ENCODE results near the gene TWF1. TPM values are rescaled to one million over a fixed set of nuclear protein-coding genes. Genes with fewer than 3 reads are reported as not detected.

TWF1 gene
- total RNA-seq, 2 donors from 2014 or later, result 12.7 to 30.2 TPM

DNA sequence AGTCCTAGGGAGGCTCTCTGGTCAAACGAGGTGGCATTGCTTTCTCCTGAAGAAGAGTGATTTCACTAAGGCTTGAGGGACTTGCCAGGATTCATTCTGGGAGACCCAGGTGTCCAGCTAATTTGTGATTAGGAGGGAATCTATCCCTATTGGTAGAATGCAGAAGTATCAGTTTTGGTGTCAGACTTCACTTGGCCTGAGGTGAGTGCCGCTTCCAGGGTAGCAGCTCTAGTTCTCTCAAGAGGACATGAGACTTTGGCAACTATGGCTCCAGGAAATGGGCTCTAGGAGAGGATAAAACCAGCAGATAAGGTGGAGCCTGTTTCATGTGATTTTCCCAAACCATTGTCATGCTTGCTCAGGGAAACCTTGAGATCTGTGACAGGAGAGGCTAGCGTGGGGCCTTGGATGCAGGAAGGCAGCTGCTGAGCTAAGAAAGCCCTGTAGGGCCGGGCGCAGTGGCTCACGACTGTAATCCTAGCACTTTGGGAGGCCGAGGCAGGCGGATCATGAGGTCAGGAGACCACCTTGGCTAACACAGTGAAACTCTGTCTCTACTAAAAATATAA is 18.2 kb upstream of the TWF1 start:
- H3K27me3 Mint-ChIP-seq, result no peaks in the 10 kb centered on the region
- H3K9me3 Mint-ChIP-seq, result no peaks in the 10 kb centered on the region
- no peak for ATAC-seq (replicated peaks)
- H3K4me3 Mint-ChIP-seq, result no peak overlapping the region
- no peaks in the 10 kb centered on the region for H3K4me1 Mint-ChIP-seq
- H3K36me3 Mint-ChIP-seq (ENCODE audit: low read depth), result no peaks in the 10 kb centered on the region
- no peak overlapping the region for H3K27ac Mint-ChIP-seq

- Mint-ChIP-seq H3K27me3 (no peaks in the 10 kb centered on the region), H3K36me3 (ENCODE audit: low read depth) (no peaks in the 10 kb centered on the region), H3K27ac (peak overlapping the region; percentile 29), H3K4me1 (peaks cover 6% of the 10 kb centered on the region), H3K9me3 (no peaks in the 10 kb centered on the region), H3K4me3 (no peak overlapping the region)
- peak; percentile 95 for ATAC-seq (replicated peaks)
These were observed 10.1 kb upstream of the TWF1 start for GRCh38 chr12:43816168-43816567.

- no peak for ATAC-seq (replicated peaks)
- no peaks in the 10 kb centered on the region for H3K36me3 Mint-ChIP-seq (ENCODE audit: low read depth)
- H3K9me3 Mint-ChIP-seq, result no peaks in the 10 kb centered on the region
- H3K27me3 Mint-ChIP-seq, result no peaks in the 10 kb centered on the region
- no peak overlapping the region for H3K27ac Mint-ChIP-seq
- peaks cover 6% of the 10 kb centered on the region for H3K4me1 Mint-ChIP-seq
- H3K4me3 Mint-ChIP-seq, result no peak overlapping the region
These were observed 9.3 kb upstream of the TWF1 start for GRCh38 chr12:43815416-43815815.

DNA sequence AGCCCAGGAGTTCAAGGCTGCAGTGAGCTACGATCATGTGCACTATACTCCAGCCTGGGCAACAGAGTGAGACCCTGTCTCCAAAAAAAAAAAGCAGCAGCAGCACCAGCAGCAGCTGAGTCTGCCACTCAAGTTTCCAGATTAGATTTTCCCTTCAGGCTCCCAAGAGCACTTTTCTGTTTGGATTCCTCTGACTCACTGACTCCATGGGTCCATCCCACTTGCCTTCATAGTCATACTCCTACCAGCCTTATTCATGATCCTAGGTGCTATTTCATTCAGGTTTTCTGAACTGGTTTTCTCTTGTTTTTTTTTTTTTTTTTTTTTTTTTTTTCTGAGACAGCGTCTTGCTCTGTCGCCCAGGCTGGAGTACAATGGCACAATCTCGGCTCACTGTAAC is 6.8 kb upstream of the TWF1 start:
- no peak for ATAC-seq (replicated peaks)
- Mint-ChIP-seq H3K27me3 (no peaks in the 10 kb centered on the region), H3K36me3 (ENCODE audit: low read depth) (no peaks in the 10 kb centered on the region), H3K27ac (no peak overlapping the region), H3K4me1 (peaks cover 6% of the 10 kb centered on the region), H3K4me3 (no peak overlapping the region), H3K9me3 (no peaks in the 10 kb centered on the region)

- ATAC-seq (replicated peaks), result no peak
- H3K36me3 Mint-ChIP-seq (ENCODE audit: low read depth), result no peaks in the 10 kb centered on the region
These were observed 5.9 kb upstream of the TWF1 start for GRCh38 chr12:43812057-43812456.

GRCh38 chr12:43807386-43807785 is 1.3 kb upstream of the TWF1 start:
- no peak for ATAC-seq (replicated peaks)
- H3K36me3 Mint-ChIP-seq (ENCODE audit: low read depth), result peaks cover 30% of the 10 kb centered on the region
- peak overlapping the region; percentile 99 for H3K27ac Mint-ChIP-seq
- H3K4me1 Mint-ChIP-seq, result no peaks in the 10 kb centered on the region
- H3K9me3 Mint-ChIP-seq, result no peaks in the 10 kb centered on the region
- H3K4me3 Mint-ChIP-seq, result peak overlapping the region; percentile 95
- no peaks in the 10 kb centered on the region for H3K27me3 Mint-ChIP-seq

More at GRCh38 chr12:43812057-43812456, 5.9 kb upstream of the TWF1 start:
- H3K9me3 Mint-ChIP-seq, result no peaks in the 10 kb centered on the region
- H3K27me3 Mint-ChIP-seq, result no peaks in the 10 kb centered on the region
- no peak overlapping the region for H3K27ac Mint-ChIP-seq
- peaks cover 6% of the 10 kb centered on the region for H3K4me1 Mint-ChIP-seq
- H3K4me3 Mint-ChIP-seq, result no peak overlapping the region

GRCh38 chr12:43806737-43807072 is 588 bp upstream of the TWF1 start:
- no peaks in the 10 kb centered on the region for H3K9me3 Mint-ChIP-seq
- no peak for ATAC-seq (replicated peaks)
- peak overlapping the region; percentile 95 for H3K4me3 Mint-ChIP-seq
- peak overlapping the region; percentile 99 for H3K27ac Mint-ChIP-seq
- peaks cover 37% of the 10 kb centered on the region for H3K36me3 Mint-ChIP-seq (ENCODE audit: low read depth)
- no peaks in the 10 kb centered on the region for H3K27me3 Mint-ChIP-seq
- no peaks in the 10 kb centered on the region for H3K4me1 Mint-ChIP-seq

- H3K9me3 Mint-ChIP-seq, result no peaks in the 10 kb centered on the region
- peak overlapping the region; percentile 95 for H3K4me3 Mint-ChIP-seq
- no peaks in the 10 kb centered on the region for H3K4me1 Mint-ChIP-seq
- peak overlapping the region; percentile 95 for H3K27ac Mint-ChIP-seq
- no peaks in the 10 kb centered on the region for H3K27me3 Mint-ChIP-seq
- ATAC-seq (replicated peaks), result no peak
- H3K36me3 Mint-ChIP-seq (ENCODE audit: low read depth), result peaks cover 48% of the 10 kb centered on the region
These were observed 813 bp downstream of the TWF1 start for GRCh38 chr12:43805149-43805859.

DNA sequence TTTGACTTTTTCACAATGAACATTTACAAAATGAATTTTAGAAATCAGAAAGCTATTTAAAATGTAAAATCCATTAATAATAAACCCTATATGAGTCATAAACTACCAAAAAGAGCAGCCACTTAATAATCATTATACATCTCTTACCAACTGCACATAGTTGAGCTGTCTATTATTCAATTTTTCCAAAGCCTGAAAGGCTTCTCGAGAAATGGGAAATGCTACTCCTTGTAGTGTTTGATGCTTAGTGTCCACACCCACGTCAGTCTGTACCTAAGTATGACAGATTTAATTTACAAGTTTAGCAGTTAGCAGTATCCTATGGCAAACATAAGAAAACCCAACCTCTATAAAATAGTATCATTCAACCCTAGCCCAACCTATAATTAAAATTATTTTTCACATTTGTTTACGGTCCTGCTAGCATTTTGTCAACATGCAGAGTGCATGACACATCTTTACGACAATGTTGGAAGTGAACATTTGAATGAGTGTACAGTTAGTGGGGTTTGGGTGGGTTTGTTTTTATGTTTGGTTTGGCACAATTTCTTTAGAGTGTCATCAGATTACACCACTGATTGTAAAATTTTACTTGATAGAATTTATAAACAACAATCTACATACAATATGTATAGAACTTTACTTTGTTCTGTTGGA is 8.4 kb downstream of the TWF1 start:
- ATAC-seq (replicated peaks), result no peak
- Mint-ChIP-seq H3K9me3 (no peaks in the 10 kb centered on the region), H3K27me3 (no peaks in the 10 kb centered on the region), H3K36me3 (ENCODE audit: low read depth) (peaks cover 85% of the 10 kb centered on the region), H3K27ac (peak overlapping the region; percentile 64), H3K4me3 (no peak overlapping the region), H3K4me1 (no peaks in the 10 kb centered on the region)

DNA sequence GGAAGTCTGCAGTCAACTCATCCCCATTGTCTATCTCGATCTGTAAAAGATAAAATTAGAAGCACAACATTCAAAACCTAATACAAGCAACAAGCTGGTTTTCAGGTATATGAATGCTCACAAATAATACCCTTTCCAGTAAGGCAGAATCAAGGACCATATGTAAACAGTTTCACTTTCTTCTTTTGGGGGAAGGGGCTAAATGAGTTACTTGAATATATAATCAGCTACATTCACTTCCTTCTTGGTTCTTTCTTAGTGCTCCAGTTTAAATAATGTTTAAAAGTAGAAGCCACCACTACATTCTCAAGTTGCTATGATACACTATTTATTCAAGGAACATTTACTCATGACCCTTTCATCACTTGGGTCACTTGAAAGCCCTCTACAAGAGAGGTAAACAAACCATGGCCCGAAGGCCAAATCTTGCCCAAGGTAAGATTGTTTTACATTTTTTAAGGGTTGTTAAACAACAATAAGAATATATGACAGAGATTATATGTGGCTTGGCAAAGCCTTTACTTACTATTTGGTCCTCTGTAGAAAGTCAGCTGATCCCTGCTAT is 10.3 kb downstream of the TWF1 start:
- peaks cover 74% of the 10 kb centered on the region for H3K36me3 Mint-ChIP-seq (ENCODE audit: low read depth)
- ATAC-seq (replicated peaks), result no peak
- H3K4me3 Mint-ChIP-seq, result no peak overlapping the region
- peaks cover 4% of the 10 kb centered on the region for H3K9me3 Mint-ChIP-seq
- peak overlapping the region; percentile 64 for H3K27ac Mint-ChIP-seq
- H3K4me1 Mint-ChIP-seq, result peaks cover 4% of the 10 kb centered on the region
- no peaks in the 10 kb centered on the region for H3K27me3 Mint-ChIP-seq

GRCh38 chr12:43789941-43790340 is 16.2 kb downstream of the TWF1 start:
- Mint-ChIP-seq H3K4me3 (no peak overlapping the region), H3K36me3 (ENCODE audit: low read depth) (peaks cover 51% of the 10 kb centered on the region), H3K4me1 (peaks cover 4% of the 10 kb centered on the region), H3K27me3 (no peaks in the 10 kb centered on the region), H3K27ac (no peak overlapping the region), H3K9me3 (peaks cover 4% of the 10 kb centered on the region)
- no peak for ATAC-seq (replicated peaks)

- Mint-ChIP-seq H3K4me3 (no peak overlapping the region), H3K4me1 (peaks cover 3% of the 10 kb centered on the region), H3K27ac (no peak overlapping the region), H3K36me3 (ENCODE audit: low read depth) (peaks cover 53% of the 10 kb centered on the region), H3K27me3 (no peaks in the 10 kb centered on the region), H3K9me3 (peaks cover 3% of the 10 kb centered on the region)
- no peak for ATAC-seq (replicated peaks)
These were observed 19.0 kb downstream of the TWF1 start for GRCh38 chr12:43786899-43787693.

- Mint-ChIP-seq H3K36me3 (ENCODE audit: low read depth) (peaks cover 11% of the 10 kb centered on the region), H3K4me3 (no peak overlapping the region), H3K27ac (no peak overlapping the region), H3K27me3 (no peaks in the 10 kb centered on the region), H3K4me1 (no peaks in the 10 kb centered on the region), H3K9me3 (no peaks in the 10 kb centered on the region)
- ATAC-seq (replicated peaks), result no peak
These were observed 29.6 kb downstream of the TWF1 start for GRCh38 chr12:43776498-43776897.

- Mint-ChIP-seq H3K27me3 (no peaks in the 10 kb centered on the region), H3K36me3 (ENCODE audit: low read depth) (peaks cover 17% of the 10 kb centered on the region), H3K4me1 (peaks cover 14% of the 10 kb centered on the region), H3K27ac (no peak overlapping the region), H3K4me3 (no peak overlapping the region), H3K9me3 (no peaks in the 10 kb centered on the region)
- no peak for ATAC-seq (replicated peaks)
These were observed 39.8 kb downstream of the TWF1 start for GRCh38 chr12:43766291-43766690.
